Femur (tissue), 1 donor: ENCODE data around the gene IBA57.

Experiments used
- DNase-seq: peaks from one replicate; pipeline ENCODE4 v3.0.0-alpha.2; 2017

The IBA57 gene

GRCh38 chr1:228194921-228195812 lies 29.6 kb downstream of the IBA57 start:
- DNase-seq: no peak

- DNase-seq: no peak
Measured at GRCh38 chr1:228197555-228198147, 32.0 kb downstream of the IBA57 start.

GRCh38 chr1:228198977-228199590 lies 33.5 kb downstream of the IBA57 start:
- DNase-seq: no peak

DNA sequence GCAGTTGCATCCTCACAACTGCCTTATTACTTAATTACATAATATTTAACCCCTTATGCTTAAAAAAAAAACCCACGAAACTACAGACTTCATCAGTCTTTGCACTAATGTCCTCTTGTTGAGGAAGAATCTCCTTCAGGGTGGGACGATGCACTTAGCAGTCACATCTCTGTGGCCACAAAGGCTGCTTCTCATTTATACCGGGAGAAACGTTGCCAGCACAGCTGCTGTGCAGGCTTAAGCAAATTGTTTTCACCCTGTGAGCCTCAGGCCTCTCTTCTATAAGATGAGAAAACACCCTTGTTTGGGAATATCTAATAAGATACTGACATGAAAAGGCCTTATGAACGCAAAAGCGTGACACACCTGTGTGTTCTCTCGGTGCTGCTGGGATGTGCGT lies 39.4 kb downstream of the IBA57 start:
- no peak for DNase-seq

GRCh38 chr1:228205526-228206436 lies 40.2 kb downstream of the IBA57 start:
- no peak for DNase-seq

GRCh38 chr1:228206582-228207351 lies 41.2 kb downstream of the IBA57 start:
- DNase-seq: no peak

DNA sequence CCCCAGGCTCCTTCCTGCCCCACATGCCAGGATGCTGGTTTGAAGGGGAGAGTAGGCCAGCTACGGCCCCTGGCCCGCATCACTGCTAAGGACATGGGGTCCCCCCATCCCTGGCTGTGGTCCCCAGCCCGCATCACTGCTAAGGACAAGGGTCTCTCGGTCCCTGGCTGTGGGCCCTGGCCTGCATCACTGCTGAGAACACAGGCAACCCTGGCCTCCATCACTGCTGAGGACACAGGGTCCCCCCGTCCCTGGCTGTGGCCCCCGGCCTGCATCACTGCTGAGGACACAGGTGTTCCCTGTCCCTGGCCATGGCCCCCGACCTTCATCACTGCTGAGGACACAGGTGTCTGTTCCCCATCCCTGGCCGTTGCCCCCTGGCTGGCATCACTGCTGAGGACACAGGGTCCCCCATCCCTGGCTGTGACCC lies 41.8 kb downstream of the IBA57 start:
- no peak for DNase-seq

DNA sequence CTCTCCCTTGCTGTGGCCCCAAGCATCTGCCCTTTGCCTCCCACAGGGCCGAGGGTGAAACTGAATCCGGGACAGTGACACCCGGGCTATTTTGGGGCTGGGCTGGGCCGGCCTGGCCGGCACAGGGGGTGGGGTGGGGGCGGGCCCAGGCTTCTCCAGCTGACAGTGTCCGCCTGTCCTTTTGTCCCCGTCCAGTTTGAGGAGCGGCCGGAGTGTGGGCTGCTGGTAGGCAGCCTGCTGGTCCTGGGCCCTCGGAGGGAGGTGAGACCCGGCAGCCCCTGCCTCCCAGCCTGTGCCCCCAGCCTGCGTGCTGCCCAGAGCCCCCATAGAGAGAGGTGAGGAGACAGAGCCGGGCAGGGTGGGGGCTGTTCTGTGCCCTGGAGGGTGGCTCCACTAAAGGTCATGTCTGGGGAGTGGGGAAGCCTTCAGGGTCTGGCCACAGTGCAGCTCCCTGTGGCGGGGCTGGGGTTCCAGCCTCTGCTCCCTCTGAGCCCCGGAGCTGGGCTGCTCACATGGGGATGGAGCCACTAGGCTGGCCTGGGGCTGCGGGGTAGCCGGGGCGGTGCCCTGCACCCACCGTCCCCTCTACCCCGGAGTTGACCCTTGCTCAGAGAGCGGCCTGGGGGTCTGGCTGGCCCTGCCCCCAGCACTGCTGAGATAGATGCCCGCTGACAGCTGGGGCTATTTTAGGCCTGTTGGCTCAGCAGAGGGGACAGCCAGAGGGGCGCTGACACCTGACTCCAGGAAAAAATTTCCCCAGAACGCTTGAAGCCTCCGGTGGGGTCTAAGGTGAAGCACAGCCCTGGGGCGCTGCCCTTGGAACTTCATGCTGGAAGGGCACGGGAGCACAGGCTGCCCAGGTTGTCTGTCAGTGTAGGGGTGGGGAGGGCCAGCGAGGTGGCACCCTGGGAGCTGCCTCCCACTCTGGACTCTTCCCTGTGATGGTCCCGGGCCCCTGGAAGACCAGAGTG lies 42.5 kb downstream of the IBA57 start, which contains the start of gene OBSCN:
Gene OBSCN (plus strand): TSS at position 194 of the 971 bp plus-strand sequence. CDS start 3,740 bp downstream, outside the sequence.
- no peak for DNase-seq

- DNase-seq: no peak
Measured at GRCh38 chr1:228208831-228209551, 43.4 kb downstream of the IBA57 start.

DNA sequence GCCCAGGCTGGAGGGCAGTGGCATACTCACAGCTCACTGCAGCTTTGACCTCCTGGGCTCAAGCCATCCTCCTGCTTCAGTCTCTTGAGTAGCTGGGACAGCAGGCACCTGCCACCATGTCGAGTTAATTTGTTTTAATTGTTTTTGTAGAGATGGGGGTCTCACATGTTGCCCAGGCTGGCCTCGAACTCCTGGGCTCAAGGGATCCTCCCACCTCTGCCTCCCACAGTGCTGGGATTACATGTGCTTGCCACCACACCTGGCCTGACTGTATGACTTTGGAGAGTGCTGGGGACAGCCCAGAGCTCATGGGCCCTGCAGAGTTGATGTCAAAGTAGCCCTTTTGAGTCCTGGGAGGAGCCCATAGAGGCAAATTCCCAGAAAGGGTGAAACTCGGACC lies 44.1 kb downstream of the IBA57 start:
- DNase-seq: no peak

GRCh38 chr1:228210076-228210651 lies 44.6 kb downstream of the IBA57 start:
- DNase-seq: no peak

DNA sequence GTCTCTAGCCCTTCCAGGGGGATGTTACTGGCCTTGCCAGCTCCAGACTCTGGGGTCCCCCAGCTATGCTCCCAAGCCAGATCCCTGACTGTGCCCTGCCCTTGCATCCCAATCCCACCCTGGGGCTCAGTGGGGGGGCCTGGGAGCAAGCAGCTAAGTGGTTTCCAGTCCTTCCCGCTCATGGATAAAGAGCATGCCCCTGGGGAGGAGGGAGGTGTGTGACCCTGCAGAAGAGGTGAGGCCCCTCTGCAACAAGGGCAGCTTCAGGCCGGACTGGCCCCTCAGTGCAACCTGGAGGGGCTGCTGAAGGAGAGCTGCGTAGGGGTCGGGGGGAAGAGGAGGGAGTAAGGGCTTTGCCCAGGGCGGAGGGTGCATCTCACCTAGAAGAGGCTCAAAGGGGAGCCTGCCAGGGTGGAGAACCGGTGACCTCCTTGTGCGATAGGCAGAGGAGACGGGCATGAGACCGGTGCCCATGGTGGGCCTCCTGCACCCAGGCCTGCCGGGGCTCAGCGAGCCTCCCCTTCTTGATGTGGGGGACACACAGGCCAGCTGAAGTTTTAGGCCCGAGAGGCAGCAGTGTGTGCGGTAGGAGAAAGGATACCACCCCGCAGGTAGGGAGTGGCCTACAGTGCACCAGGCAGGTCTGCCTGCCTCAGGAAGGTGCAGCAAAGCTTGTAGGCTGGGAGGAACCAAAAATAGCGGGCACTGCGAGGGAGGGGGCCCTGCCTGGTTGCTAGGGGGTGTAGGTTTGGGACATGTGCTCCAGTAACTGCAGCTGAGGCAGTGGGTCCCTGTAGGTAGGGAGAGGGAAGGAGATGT lies 45.3 kb downstream of the IBA57 start:
- DNase-seq: no peak

GRCh38 chr1:228211531-228212414 lies 46.2 kb downstream of the IBA57 start:
- no peak for DNase-seq

- DNase-seq: peak; percentile 21
Measured at GRCh38 chr1:228212415-228212965, 46.9 kb downstream of the IBA57 start.

DNA sequence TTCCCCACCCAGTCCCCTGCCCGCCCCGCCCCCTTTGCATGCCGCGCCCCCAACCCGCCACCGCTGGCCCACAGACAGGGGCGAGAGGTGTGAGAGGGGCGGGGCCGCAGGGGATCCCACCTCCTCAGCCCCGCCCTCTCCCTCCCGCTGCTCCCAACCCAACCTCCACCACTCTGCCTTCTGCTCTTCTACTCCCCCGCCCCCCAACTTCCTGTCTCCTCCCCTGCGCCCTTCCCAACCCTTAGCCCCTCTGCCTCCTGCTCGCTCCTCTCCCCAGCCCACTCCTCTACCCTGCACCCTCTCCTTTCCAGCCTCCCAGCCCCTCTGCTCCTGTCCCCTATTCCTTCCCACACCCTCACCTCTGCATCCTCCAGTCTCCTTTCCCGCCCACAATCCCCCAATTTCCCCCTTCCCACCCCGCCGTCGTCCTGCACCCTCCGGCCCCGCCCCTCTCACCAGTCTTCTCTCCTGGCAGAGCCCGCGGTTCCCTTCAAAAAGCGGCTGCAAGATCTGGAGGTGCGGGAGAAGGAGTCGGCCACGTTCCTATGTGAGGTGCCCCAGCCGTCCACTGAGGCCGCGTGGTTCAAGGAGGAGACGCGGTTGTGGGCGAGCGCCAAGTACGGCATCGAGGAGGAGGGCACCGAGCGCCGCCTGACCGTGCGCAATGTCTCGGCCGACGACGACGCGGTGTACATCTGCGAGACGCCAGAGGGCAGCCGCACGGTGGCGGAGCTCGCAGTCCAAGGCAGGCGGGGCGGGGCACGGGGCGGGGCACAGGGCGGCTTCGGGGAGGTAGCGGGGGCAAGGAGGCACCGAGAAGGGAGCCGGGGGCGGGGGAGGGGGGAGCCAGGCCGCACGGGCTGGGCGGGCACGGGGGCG lies 47.6 kb downstream of the IBA57 start:
- peak; percentile 89 for DNase-seq
